Peyer's patch (tissue), 4 donors: Measurements from ENCODE around the gene ATG13.

Experiments used
- CTCF ChIP-seq, 6 experiments: fragments of 450-650 bp in 4 of 6; fragments of 200-600 bp in 2 of 6; sonication (generic) in 1 of 6; IDR thresholded peaks; one replicate each; pipeline ENCODE4 v1.5.1; 2017 to 2019; ENCODE audit warnings: antibody characterized with exemption in 6 of 6, mild to moderate bottlenecking in 3 of 6, moderate library complexity in 1 of 6
- POLR2A ChIP-seq, 2 donors: fragments of 450-650 bp; IDR thresholded peaks; one replicate each; pipeline ENCODE4 v1.5.1; 2017; ENCODE audit warnings: antibody characterized with exemption in 2 of 2, mild to moderate bottlenecking in 2 of 2, moderate library complexity in 2 of 2

DNA sequence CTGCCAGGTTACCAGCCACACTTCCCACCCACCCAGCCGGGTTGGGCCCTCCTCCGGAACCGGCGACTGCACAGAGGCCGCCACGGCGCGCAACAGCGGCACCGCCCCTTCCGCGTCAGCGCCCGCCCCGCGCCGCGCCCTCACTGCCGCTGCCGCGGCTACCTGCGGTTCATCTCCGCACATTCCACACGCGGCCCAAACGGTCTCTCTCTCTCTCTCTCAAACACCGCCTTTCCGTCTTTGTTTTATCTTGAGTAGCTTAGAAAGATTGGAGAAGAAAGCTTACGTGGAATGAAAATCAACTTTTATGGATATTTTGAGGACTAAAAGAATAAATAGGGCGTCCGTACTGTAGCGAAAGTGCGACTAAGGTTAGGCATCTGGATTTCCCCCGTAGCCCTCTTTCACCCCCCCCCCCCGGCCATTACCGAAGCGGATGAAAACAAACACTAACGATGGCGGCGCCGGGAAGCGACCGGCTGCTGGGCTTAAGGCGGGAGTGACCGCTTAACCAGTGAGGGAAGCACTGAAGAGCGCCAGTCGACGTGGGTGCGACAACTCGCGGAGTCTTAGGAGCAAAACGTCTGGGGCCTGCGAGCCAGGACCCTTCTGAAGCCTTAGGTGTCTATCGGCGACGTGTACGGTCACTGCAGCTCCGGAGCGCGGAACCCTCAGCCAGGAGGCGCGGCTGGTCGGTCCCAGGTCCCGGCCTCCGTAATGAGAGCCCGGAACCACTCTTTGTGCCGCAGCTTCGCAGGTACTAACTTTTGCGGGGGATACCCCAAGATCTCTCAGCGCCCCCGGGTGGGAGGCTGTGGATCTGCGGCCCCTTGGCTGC is at the start of gene ATG13, which contains the start of gene HARBI1:
- TF ChIP-seq POLR2A (IDR thresholded peaks at IDR 0.05) (peak in 1 of 2 donors; percentile 4), CTCF (IDR thresholded peaks at IDR 0.05) (peak; percentile 56 to 88 (median 76))
